Transverse colon (tissue), 4 donors: Measurements from ENCODE around the gene ATP4B. TPM values are rescaled to one million over a fixed set of nuclear protein-coding genes. Genes with fewer than 3 reads are reported as not detected.
"Not testable (repeated sequence)": the region's sequence is repeated elsewhere in the genome, so short reads cannot be mapped to it uniquely, and the experiment has no call there.

Experiments
- DNase-seq: peaks from one replicate; pipeline ENCODE4 v3.0.0-alpha.2; 2019
- H3K27ac ChIP-seq, 4 donors: fragments of 200-600 bp; sonication (generic); 2 replicates each; pipeline ENCODE4 v1.5.1; 2016 to 2018; ENCODE audit warnings: inconsistent platforms in 4 of 4
- H3K27me3 ChIP-seq: fragments of 200-600 bp; sonication (generic); 2 replicates; pipeline ENCODE4 v1.5.1; 2017; ENCODE audit warnings: inconsistent platforms
- H3K36me3 ChIP-seq, 4 donors: fragments of 200-600 bp; sonication (generic); 2 replicates each; pipeline ENCODE4 v1.5.1; 2017 to 2019; ENCODE audit warnings: inconsistent platforms in 4 of 4
- H3K4me1 ChIP-seq, 4 donors: fragments of 200-600 bp; sonication (generic); 2 replicates each; pipeline ENCODE4 v1.5.1; 2017 to 2020; ENCODE audit warnings: inconsistent platforms in 4 of 4
- H3K4me3 ChIP-seq, 4 donors: fragments of 200-600 bp; sonication (generic); 1 replicate in 1 of 4; 2 replicates in 3 of 4; pipeline versions ENCODE4 v1.5.1 to v1.6.1; 2017 to 2019; ENCODE audit warnings: inconsistent platforms in 4 of 4
- H3K9me3 ChIP-seq, 2 donors: fragments of 200-600 bp; sonication (generic); 2 replicates each; pipeline ENCODE4 v1.5.1; 2017 to 2019; ENCODE audit warnings: inconsistent platforms in 2 of 2
- CTCF ChIP-seq, 5 experiments: fragments of 200-600 bp in 3 of 5; fragments of 450-650 bp in 2 of 5; sonication (generic) in 3 of 5; IDR thresholded peaks; 1 replicate in 2 of 5; 2 replicates in 3 of 5; pipeline ENCODE4 v1.5.1; 2016 to 2017; ENCODE audit warnings: antibody characterized with exemption in 5 of 5, inconsistent platforms in 3 of 5, mild to moderate bottlenecking in 2 of 5, moderate library complexity in 1 of 5
- EP300 ChIP-seq: sonication (generic); formaldehyde crosslinking; IDR thresholded peaks from one replicate; pipeline ENCODE4 v1.6.1; 2017; ENCODE audit warnings: antibody characterized with exemption, low read depth
- POLR2A ChIP-seq: fragments of 450-650 bp; IDR thresholded peaks from one replicate; pipeline ENCODE4 v1.6.1; 2016; ENCODE audit warnings: antibody characterized with exemption, mild to moderate bottlenecking, moderate library complexity
- POLR2AphosphoS5 ChIP-seq, 3 donors: sonication (generic); formaldehyde crosslinking; IDR thresholded peaks; one replicate each; pipeline ENCODE4 v1.6.1; 2016; ENCODE audit warnings: antibody characterized with exemption in 3 of 3
- WGBS, 2 donors: methylation state at CpG; one replicate each; pipeline ENCODE4 v1.1.5; 2018; ENCODE audit warnings: low coverage in 1 of 2; 5-methylcytosine and 5-hydroxymethylcytosine counted together
- in situ Hi-C, 4 donors: fragments of 200-750 bp; cut with MboI; loops; one replicate each; pipeline versions ENCODE4 v1.15.0 to v1.15.1; 2017; ENCODE audit warnings: low sequenced_read_pairs in 3 of 4, low pct_ligation_motif_present in 1 of 4, low pct_unique_long_range_greater_than_20kb in 1 of 4
- intact Hi-C: fragments of 100-400 bp; cut with DNase I; formaldehyde crosslinking; loops from one replicate; pipeline ENCODE4 v1.15.1; 2023; ENCODE audit warnings: low total_unique reads
- total RNA-seq, 4 donors: library from RNA; depleted of rRNA; stranded (reverse); fragments of >200 nt; gene quantifications; one replicate each; pipeline ENCODE4 v1.1.0, GENCODE V29; 2016

Gene ATP4B
- total RNA-seq, 4 donors from 2014 or later = not detected

GRCh38 chr13:113628291-113629270, 29.4 kb downstream of the ATP4B start:
- Histone ChIP-seq H3K4me3 (no peak overlapping the region), H3K9me3 (no peaks in the 10 kb centered on the region), H3K36me3 (peaks cover 0 to 12% (median 1%) of the 10 kb centered on the region in 4 donors), H3K27me3 (no peaks in the 10 kb centered on the region), H3K27ac (no peak overlapping the region), H3K4me1 (no peaks in the 10 kb centered on the region)
- WGBS, 2 donors = 80 to 94% methylated on average over 7 to 30 of the region's 30 CpGs
- intact Hi-C loops (no loop called here), in situ Hi-C loops (no loop called here)
- TF ChIP-seq CTCF (IDR thresholded peaks at IDR 0.05) (no peak), POLR2AphosphoS5 (IDR thresholded peaks at IDR 0.05) (no peak), EP300 (no peak), POLR2A (no peak)
- no peak for DNase-seq

GRCh38 chr13:113627136-113627535, 30.9 kb downstream of the ATP4B start:
- H3K27me3 ChIP-seq = no peaks in the 10 kb centered on the region
- H3K27ac ChIP-seq = no peak overlapping the region
- no peaks in the 10 kb centered on the region for H3K4me1 ChIP-seq
- WGBS, 2 donors = 91% methylated on average over 14 of the region's 16 CpGs; no CpG with 5 or more reads in 1 of the 2 donors
- no peaks in the 10 kb centered on the region for H3K9me3 ChIP-seq
- in situ Hi-C loops (no loop called here), intact Hi-C loops (no loop called here)
- H3K4me3 ChIP-seq = no peak overlapping the region
- TF ChIP-seq EP300 = no peak
- TF ChIP-seq POLR2AphosphoS5 (IDR thresholded peaks at IDR 0.05) = no peak
- DNase-seq = no peak
- peaks cover 0 to 12% (median 0%) of the 10 kb centered on the region in 4 donors for H3K36me3 ChIP-seq

- Histone ChIP-seq H3K36me3 (peaks cover 0 to 7% (median 0%) of the 10 kb centered on the region in 4 donors), H3K4me1 (no peaks in the 10 kb centered on the region), H3K9me3 (no peaks in the 10 kb centered on the region), H3K27me3 (no peaks in the 10 kb centered on the region), H3K27ac (no peak overlapping the region), H3K4me3 (no peak overlapping the region)
- 83 to 89% methylated on average over 5 to 24 of the region's 24 CpGs for WGBS, 2 donors
- TF ChIP-seq EP300 (no peak), POLR2A (no peak), POLR2AphosphoS5 (IDR thresholded peaks at IDR 0.05) (no peak), CTCF (IDR thresholded peaks at IDR 0.05) (no peak)
- intact Hi-C loops (no loop called here), in situ Hi-C loops (no loop called here)
- DNase-seq = no peak
These were observed 31.9 kb downstream of the ATP4B start for GRCh38 chr13:113625965-113626721.

- intact Hi-C loops, H3K9me3 ChIP-seq, H3K27me3 ChIP-seq, H3K36me3 ChIP-seq, H3K4me1 ChIP-seq, in situ Hi-C loops, H3K27ac ChIP-seq, H3K4me3 ChIP-seq, DNase-seq: not testable (repeated sequence)
- WGBS, 2 donors = 92 to 97% methylated on average over 9 to 14 of the region's 14 CpGs
These were observed 33.2 kb downstream of the ATP4B start for GRCh38 chr13:113624640-113625304.

GRCh38 chr13:113624235-113624587, 33.8 kb downstream of the ATP4B start:
- no peaks in the 10 kb centered on the region for H3K4me1 ChIP-seq
- no peak for DNase-seq
- TF ChIP-seq POLR2A (no peak), POLR2AphosphoS5 (IDR thresholded peaks at IDR 0.05) (no peak), CTCF (IDR thresholded peaks at IDR 0.05) (no peak), EP300 (no peak)
- in situ Hi-C loops = no loop called here
- 74 to 90% methylated on average over 3 to 9 of the region's 9 CpGs for WGBS, 2 donors
- no peaks in the 10 kb centered on the region for H3K9me3 ChIP-seq
- H3K27me3 ChIP-seq = no peaks in the 10 kb centered on the region
- no peak overlapping the region for H3K4me3 ChIP-seq
- no peak overlapping the region for H3K27ac ChIP-seq
- peaks cover 0 to 7% (median 0%) of the 10 kb centered on the region in 4 donors for H3K36me3 ChIP-seq
- intact Hi-C loops = no loop called here
